Endothelial cell of umbilical vein (primary cell): Measurements from ENCODE around the gene TNS4. TPM values are rescaled to one million over a fixed set of nuclear protein-coding genes. Genes with fewer than 3 reads are reported as not detected.

Source experiments
- BruUV-seq: library from RNA; stranded (reverse); fragments of 400-500 nt; replicated peaks from 2 replicates; lab custom pipeline; 2021; lab: Mats Ljungman, UMichigan
- CTCF ChIA-PET: fragments of 300-600, 350-600 bp; sonication (Branson Sonifier 250); formaldehyde crosslinking; loops from one replicate; lab custom pipeline; 2021; ENCODE audit warnings: antibody characterized with exemption, inconsistent platforms; lab: Charles Lee
- POLR2A ChIA-PET: fragments of 300-600, 350-600 bp; sonication (Branson Sonifier 250); formaldehyde crosslinking; loops from one replicate; lab custom pipeline; 2021; ENCODE audit warnings: antibody characterized with exemption, inconsistent platforms; lab: Charles Lee
- DNase-seq: peaks from one replicate; pipeline ENCODE4 v3.0.0-alpha.2; 2011; ENCODE audit warnings: low read depth, low spot score
- FAIRE-seq: peaks from 2 replicates; lab custom pipeline; 2011; peaks lifted over from hg19 to GRCh38; lab: Jason Lieb, UNC
- H2AFZ ChIP-seq: 2 replicates; pipeline ENCODE4 v1.6.0; 2012; ENCODE audit warnings: low read depth, low read length, control low read depth, inconsistent platforms
- H3K27ac ChIP-seq: 2 replicates; pipeline ENCODE4 v1.5.1; 2011; ENCODE audit warnings: low read depth, mild to moderate bottlenecking, control low read depth, low read length, moderate library complexity; ENCODE audit not compliant: insufficient read depth
- H3K27me3 ChIP-seq, 2 experiments: 2 replicates each; pipeline versions ENCODE4 v1.6.0 to v1.6.1; 2011; ENCODE audit warnings: low read length in 2 of 2, mixed read lengths in 1 of 2; ENCODE audit not compliant: control insufficient read depth in 2 of 2, insufficient read depth in 2 of 2
- H3K36me3 ChIP-seq, 2 experiments: 2 replicates in 1 of 2; 3 replicates in 1 of 2; pipeline ENCODE4 v1.5.1; 2011; ENCODE audit warnings: low read length in 2 of 2, mild to moderate bottlenecking in 1 of 2, moderate library complexity in 1 of 2; ENCODE audit not compliant: control insufficient read depth in 2 of 2, insufficient read depth in 2 of 2; ENCODE audit errors: extremely low read depth in 1 of 2
- H3K4me1 ChIP-seq: 3 replicates; pipeline ENCODE4 v1.5.1; 2011; ENCODE audit warnings: mild to moderate bottlenecking, low read length; ENCODE audit not compliant: control insufficient read depth, insufficient read depth; ENCODE audit errors: extremely low read depth
- H3K4me2 ChIP-seq: 2 replicates; pipeline ENCODE4 v1.6.1; 2011; ENCODE audit warnings: low read length, control low read depth, mixed read lengths; ENCODE audit not compliant: insufficient read depth
- H3K4me3 ChIP-seq, 3 experiments: fragments of 200-600 bp in 1 of 3; sonication (generic), shearing (Covaris generic) in 1 of 3; replicated peaks in 1 of 3; 2 replicates each; pipeline ENCODE4 v1.5.1; 2011 to 2016; ENCODE audit warnings: control low read depth in 3 of 3, low read length in 3 of 3, mild to moderate bottlenecking in 2 of 3, inconsistent platforms in 1 of 3, low read depth in 1 of 3, moderate library complexity in 1 of 3; ENCODE audit not compliant: insufficient read depth in 1 of 3
- H3K79me2 ChIP-seq: 2 replicates; pipeline ENCODE4 v1.6.0; 2012; ENCODE audit warnings: low read length, inconsistent platforms; ENCODE audit not compliant: control insufficient read depth, insufficient read depth
- H3K9ac ChIP-seq: replicated peaks from 2 replicates; pipeline ENCODE3; 2011; ENCODE audit warnings: low read length, control low read depth; ENCODE audit not compliant: insufficient read depth; ENCODE audit errors: extremely low read depth
- H3K9me1 ChIP-seq: replicated peaks from 3 replicates; pipeline ENCODE4 v1.6.0; 2011; ENCODE audit warnings: mild to moderate bottlenecking, low read length; ENCODE audit not compliant: control insufficient read depth, insufficient read depth; ENCODE audit errors: extremely low read depth
- H3K9me3 ChIP-seq: replicated peaks from 2 replicates; pipeline ENCODE4 v1.5.1; 2012; ENCODE audit warnings: low read length, inconsistent platforms; ENCODE audit not compliant: control insufficient read depth, insufficient read depth
- H4K20me1 ChIP-seq: replicated peaks from 2 replicates; pipeline ENCODE3; 2011; ENCODE audit warnings: mild to moderate bottlenecking, low read length; ENCODE audit not compliant: control insufficient read depth, insufficient read depth; ENCODE audit errors: extremely low read depth
- EZH2 ChIP-seq: IDR thresholded peaks from 2 replicates; pipeline ENCODE4 v1.6.1; 2012; ENCODE audit warnings: borderline replicate concordance, low read depth, mild to moderate bottlenecking, moderate library complexity, low read length, inconsistent platforms; ENCODE audit not compliant: severe bottlenecking
- FOS ChIP-seq: IDR thresholded peaks from 2 replicates; pipeline ENCODE4 v1.6.1; 2011; ENCODE audit warnings: mild to moderate bottlenecking, low read length, moderate library complexity, borderline replicate concordance; ENCODE audit not compliant: insufficient read depth
- GATA2 ChIP-seq: IDR thresholded peaks from 2 replicates; pipeline ENCODE4 v1.7.0; 2011; ENCODE audit warnings: low read depth, mild to moderate bottlenecking, moderate library complexity, mixed read lengths, low read length; ENCODE audit not compliant: insufficient read length, insufficient read depth
- JUN ChIP-seq: IDR thresholded peaks from 2 replicates; pipeline ENCODE4 v1.6.1; 2011; ENCODE audit warnings: borderline replicate concordance, low read depth; ENCODE audit not compliant: insufficient read length, insufficient read depth
- POLR2A ChIP-seq: IDR thresholded peaks from 2 replicates; pipeline ENCODE4 v1.6.1; 2012; ENCODE audit warnings: low read depth, mild to moderate bottlenecking, control low read depth, low read length
- dilution Hi-C: fragments of 300-500 bp; cut with MboI; formaldehyde crosslinking; loops from one replicate; pipeline ENCODE4 v1.15.0; 2019; ENCODE audit warnings: low sequenced_read_pairs; ENCODE audit not compliant: extremely low pct_ligation_motif_present
- intact Hi-C: fragments of 100-400 bp; cut with micrococcal nuclease; formaldehyde crosslinking; loops from one replicate; pipeline ENCODE4 v1.10.0; 2022
- polyA plus RNA-seq, 4 experiments: library from polyadenylated mRNA; depleted of rRNA in 3 of 4; stranded (reverse) in 3 of 4; unstranded in 1 of 4; fragments of >200 nt; gene quantifications; 2 replicates each; pipeline versions ENCODE4 v1.2.1 to v1.2.3, GENCODE V29; 2011 to 2012; ENCODE audit warnings: missing spikeins in 1 of 4
- total RNA-seq: library from RNA; stranded (reverse); gene quantifications from 2 replicates; pipeline ENCODE4 v1.2.3, GENCODE V29; 2021
- TF ChIP-seq, protein P1 (sequence below): IDR thresholded peaks from 2 replicates; pipeline ENCODE4 v1.6.1; 2011; ENCODE audit not compliant: insufficient read depth, insufficient read length

Gene TNS4
- total and polyA plus RNA-seq, 2 donors (not counting 3 experiments of a cell fraction or from before 2014, with no cell fraction given) = not detected

DNA sequence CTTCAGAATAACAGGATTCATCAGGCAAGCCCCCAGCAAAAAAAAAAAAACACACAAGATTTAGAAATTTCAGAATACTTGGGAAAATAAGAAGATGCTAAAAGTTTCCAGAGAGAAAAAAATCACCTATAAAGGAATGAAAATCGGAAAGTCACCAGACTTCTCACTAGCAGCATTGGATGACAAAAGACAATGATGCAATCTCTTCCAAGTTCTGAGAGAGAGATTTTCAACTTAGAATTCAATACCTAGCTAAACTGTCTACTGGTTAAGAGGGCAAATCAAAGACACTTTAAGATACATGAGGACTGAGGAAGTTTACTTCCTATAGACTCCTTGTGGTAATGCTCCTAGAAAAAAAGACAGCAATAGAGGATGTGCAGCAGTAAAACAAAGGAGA is 23.9 kb upstream of the TNS4 start:
- DNase-seq = no peak
- H3K9me3 ChIP-seq = no peaks in the 10 kb centered on the region
- H3K27ac ChIP-seq = no peak overlapping the region
- no peak for TF ChIP-seq EZH2
- TF ChIP-seq, protein P1, sequence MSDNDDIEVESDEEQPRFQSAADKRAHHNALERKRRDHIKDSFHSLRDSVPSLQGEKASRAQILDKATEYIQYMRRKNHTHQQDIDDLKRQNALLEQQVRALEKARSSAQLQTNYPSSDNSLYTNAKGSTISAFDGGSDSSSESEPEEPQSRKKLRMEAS = no peak
- no peak for TF ChIP-seq GATA2
- H3K4me3 ChIP-seq = no peak overlapping the region
- H3K79me2 ChIP-seq = no peaks in the 10 kb centered on the region
- FAIRE-seq = no peak
- intact Hi-C loops = no loop called here
- H2AFZ ChIP-seq = no peak overlapping the region
- H3K4me1 ChIP-seq = no peaks in the 10 kb centered on the region
- CTCF ChIA-PET = interaction anchor here (1.1 to 1.4 kb wide), 2 partner anchors 49 to 85 kb away, joined by 3 to 5 read pairs; no protein-coding TSS in a partner anchor
- dilution Hi-C loops = no loop called here
- no peaks in the 10 kb centered on the region for H3K36me3 ChIP-seq
- H3K9ac ChIP-seq = no peak overlapping the region
- H4K20me1 ChIP-seq = no peaks in the 10 kb centered on the region
- no peaks in the 10 kb centered on the region for H3K9me1 ChIP-seq
- POLR2A ChIA-PET = no interaction called here
- H3K4me2 ChIP-seq = no peak overlapping the region
- BruUV-seq = no TSS peak
- peaks cover 38 to 43% of the 10 kb centered on the region in 2 experiments for H3K27me3 ChIP-seq

- intact Hi-C loops (no loop called here), dilution Hi-C loops (no loop called here)
- no peak overlapping the region for H3K4me2 ChIP-seq
- TF ChIP-seq POLR2A (no peak), JUN (no peak), EZH2 (no peak), FOS (no peak)
- TF ChIP-seq, protein P1 = no peak
- H3K4me1 ChIP-seq = no peaks in the 10 kb centered on the region
- no TSS peak for BruUV-seq
- H3K9me3 ChIP-seq = no peaks in the 10 kb centered on the region
- H3K27ac ChIP-seq = no peak overlapping the region
- H3K9me1 ChIP-seq = no peaks in the 10 kb centered on the region
- DNase-seq (no peak), FAIRE-seq (no peak)
- H2AFZ ChIP-seq = no peak overlapping the region
- H3K27me3 ChIP-seq = peaks cover 35 to 43% of the 10 kb centered on the region in 2 experiments
- H3K79me2 ChIP-seq = no peaks in the 10 kb centered on the region
- CTCF ChIA-PET = interaction anchor here (0.7 to 1.4 kb wide), 6 partner anchors 9 to 222 kb away, joined by 3 to 5 read pairs (median 3); no protein-coding TSS in a partner anchor
- H3K36me3 ChIP-seq = no peaks in the 10 kb centered on the region
- POLR2A ChIA-PET = no interaction called here
- no peak overlapping the region for H3K9ac ChIP-seq
- no peaks in the 10 kb centered on the region for H4K20me1 ChIP-seq
- H3K4me3 ChIP-seq = no peak overlapping the region
Measured at GRCh38 chr17:40524243-40524965, 23.0 kb upstream of the TNS4 start.
